Activated CD8-positive, alpha-beta T cell treated with anti-CD3 and anti-CD28 coated beads for 36 hours (primary cell): ENCODE data around the gene IFFO2. TPM values are rescaled to one million over a fixed set of nuclear protein-coding genes. Genes with fewer than 3 reads are reported as not detected.

ENCODE experiments used
- ATAC-seq: fragments of 200-7000 bp; cut with Tn5 transposase; one replicate; pipeline ENCODE4 v1.10.0; 2021; ENCODE audit warnings: mild to moderate bottlenecking, moderate library complexity
- CTCF ChIA-PET: fragments of 350-600 bp; sonication (Branson Sonifier 250); formaldehyde crosslinking; loops from one replicate; lab custom pipeline; 2021; ENCODE audit warnings: antibody characterized with exemption; lab: Charles Lee
- POLR2A ChIA-PET: fragments of 350-600 bp; sonication (Branson Sonifier 250); formaldehyde crosslinking; loops from one replicate; lab custom pipeline; 2021; ENCODE audit warnings: antibody characterized with exemption; lab: Charles Lee
- DNase-seq: peaks from one replicate; pipeline ENCODE4 v3.0.0-alpha.2; 2020
- H3K27ac Mint-ChIP-seq: one replicate; pipeline ENCODE4 v1.8.0; 2021; ENCODE audit warnings: mild to moderate bottlenecking, mixed read lengths
- H3K27me3 Mint-ChIP-seq: one replicate; pipeline ENCODE4 v1.8.0; 2021; ENCODE audit warnings: mixed read lengths
- H3K36me3 Mint-ChIP-seq: one replicate; pipeline ENCODE4 v1.8.0; 2021; ENCODE audit warnings: low read depth, mixed read lengths
- H3K4me1 Mint-ChIP-seq: one replicate; pipeline ENCODE4 v1.8.0; 2021; ENCODE audit warnings: low read depth, mixed read lengths
- H3K4me3 Mint-ChIP-seq: one replicate; pipeline ENCODE4 v1.8.0; 2021; ENCODE audit warnings: mild to moderate bottlenecking, moderate library complexity, mixed read lengths
- H3K9me3 Mint-ChIP-seq: one replicate; pipeline ENCODE4 v1.8.0; 2021; ENCODE audit warnings: mixed read lengths
- CTCF ChIP-seq: fragments of 200-600 bp; IDR thresholded peaks from one replicate; pipeline ENCODE4 v1.8.0; 2022; ENCODE audit warnings: antibody characterized with exemption, mild to moderate bottlenecking
- intact Hi-C: fragments of 100-400 bp; cut with micrococcal nuclease; formaldehyde crosslinking; loops from one replicate; pipeline ENCODE4 v1.10.0; 2022
- total RNA-seq, 2 experiments: library from RNA; stranded (reverse); gene quantifications; one replicate each; pipeline ENCODE4 v1.2.3, GENCODE V29; 2021

IFFO2 gene
- total RNA-seq, 2 experiments from 2014 or later: 23.7 to 26.4 TPM

- intact Hi-C loops: no loop called here
- ChIA-PET POLR2A (interaction anchor here (0.7 to 1.2 kb wide), 2 partner anchors 9 kb away, joined by 3 read pairs; no protein-coding TSS in a partner anchor), CTCF (no interaction called here)
- TF ChIP-seq CTCF: no peak
- H3K4me1 Mint-ChIP-seq: peaks cover 10% of the 10 kb centered on the region
- H3K4me3 Mint-ChIP-seq: no peak overlapping the region
- ATAC-seq (no peak), DNase-seq (no peak)
- H3K36me3 Mint-ChIP-seq: peaks cover 4% of the 10 kb centered on the region
- no peak overlapping the region for H3K27ac Mint-ChIP-seq
- H3K9me3 Mint-ChIP-seq: no peaks in the 10 kb centered on the region
- no peaks in the 10 kb centered on the region for H3K27me3 Mint-ChIP-seq
Measured at GRCh38 chr1:18918417-18918816, 38.1 kb downstream of the IFFO2 start.

- DNase-seq (no peak), ATAC-seq (no peak)
- Mint-ChIP-seq H3K9me3 (no peaks in the 10 kb centered on the region), H3K27me3 (no peaks in the 10 kb centered on the region), H3K27ac (no peak overlapping the region), H3K4me3 (no peak overlapping the region), H3K36me3 (peaks cover 8% of the 10 kb centered on the region), H3K4me1 (peaks cover 6% of the 10 kb centered on the region)
- CTCF ChIA-PET: interaction anchor here (1.8 to 5.4 kb wide), 2 partner anchors 10 to 33 kb away, joined by 5 to 45 read pairs; no protein-coding TSS in a partner anchor
- POLR2A ChIA-PET: no interaction called here
- TF ChIP-seq CTCF: no peak
- intact Hi-C loops: no loop called here
Measured at GRCh38 chr1:18917071-18917799, 39.2 kb downstream of the IFFO2 start.

DNA sequence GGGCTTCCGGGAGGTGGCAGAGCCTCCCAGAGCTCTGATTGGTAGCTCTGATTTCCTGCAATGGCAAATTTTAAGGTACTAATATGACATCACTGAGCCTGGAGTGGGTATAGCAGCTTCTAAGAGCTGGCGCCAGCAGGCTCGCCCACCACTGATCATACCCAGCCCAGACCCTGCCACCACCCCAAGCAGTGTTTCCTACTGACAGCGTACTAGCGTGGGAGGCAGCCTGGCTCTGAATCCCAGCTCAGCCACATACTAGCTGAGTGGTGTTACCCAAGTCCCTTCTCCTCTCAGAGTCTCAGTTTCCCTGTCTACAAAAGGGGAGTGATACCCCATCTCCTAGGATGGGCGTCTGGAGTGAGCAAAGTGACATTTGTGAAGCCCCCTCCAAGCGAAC lies 41.1 kb downstream of the IFFO2 start:
- ATAC-seq (no peak), DNase-seq (no peak)
- H3K4me3 Mint-ChIP-seq: no peak overlapping the region
- H3K9me3 Mint-ChIP-seq: no peaks in the 10 kb centered on the region
- H3K36me3 Mint-ChIP-seq: peaks cover 18% of the 10 kb centered on the region
- no peak for TF ChIP-seq CTCF
- H3K27ac Mint-ChIP-seq: no peak overlapping the region
- intact Hi-C loops: no loop called here
- H3K27me3 Mint-ChIP-seq: no peaks in the 10 kb centered on the region
- CTCF ChIA-PET: interaction anchor here (0.8 to 5.4 kb wide), 7 partner anchors 8 to 198 kb away, joined by 3 to 75 read pairs (median 17); no protein-coding TSS in a partner anchor
- POLR2A ChIA-PET: interaction anchor here (1.0 to 3.8 kb wide), 4 partner anchors 12 to 44 kb away, joined by 3 to 23 read pairs (median 5); partner anchors contain the start of gene ALDH4A1
- peaks cover 5% of the 10 kb centered on the region for H3K4me1 Mint-ChIP-seq

- intact Hi-C loops: no loop called here
- ChIA-PET CTCF (interaction anchor here (0.7 to 5.4 kb wide), 53 partner anchors 9 to 245 kb away, joined by 3 to 75 read pairs (median 5); partner anchors contain the start of genes ALDH4A1 and IFFO2), POLR2A (interaction anchor here (0.8 to 3.8 kb wide), 4 partner anchors 10 to 38 kb away, joined by 4 to 23 read pairs (median 5); partner anchors contain the start of gene ALDH4A1)
- DNase-seq (peak; percentile 83), ATAC-seq (peak; percentile 92)
- Mint-ChIP-seq H3K36me3 (peaks cover 34% of the 10 kb centered on the region), H3K4me3 (no peak overlapping the region), H3K27me3 (no peaks in the 10 kb centered on the region), H3K4me1 (peaks cover 23% of the 10 kb centered on the region), H3K9me3 (peaks cover 7% of the 10 kb centered on the region), H3K27ac (peak overlapping the region; percentile 76)
- TF ChIP-seq CTCF: peak; percentile 98
Measured at GRCh38 chr1:18913065-18913835, 43.2 kb downstream of the IFFO2 start.
